ENCODE results near the gene KCNQ5.

The KCNQ5 gene

DNA sequence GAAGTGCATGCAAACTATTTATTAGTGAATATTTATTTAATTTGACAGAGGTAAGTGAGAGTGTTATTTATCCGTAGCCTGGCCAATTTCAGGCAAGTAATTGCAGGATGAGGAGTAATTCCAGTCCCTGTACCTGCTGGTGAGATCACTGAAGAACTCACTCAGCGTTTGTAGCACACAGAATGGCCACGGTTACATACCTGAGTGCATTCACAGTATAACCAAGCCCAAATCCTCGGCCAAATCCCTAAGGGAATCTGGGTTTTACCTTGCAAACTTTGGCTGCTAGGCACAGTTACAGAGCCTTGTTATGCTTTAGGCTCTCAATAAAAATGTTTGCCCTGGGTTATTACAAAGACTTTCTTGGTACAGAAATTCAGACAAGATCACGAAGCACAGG, 93.3 kb downstream of the KCNQ5 start:
- no peak for DNase-seq (ENCODE audit: low read depth)
- TF ChIP-seq, protein P1, sequence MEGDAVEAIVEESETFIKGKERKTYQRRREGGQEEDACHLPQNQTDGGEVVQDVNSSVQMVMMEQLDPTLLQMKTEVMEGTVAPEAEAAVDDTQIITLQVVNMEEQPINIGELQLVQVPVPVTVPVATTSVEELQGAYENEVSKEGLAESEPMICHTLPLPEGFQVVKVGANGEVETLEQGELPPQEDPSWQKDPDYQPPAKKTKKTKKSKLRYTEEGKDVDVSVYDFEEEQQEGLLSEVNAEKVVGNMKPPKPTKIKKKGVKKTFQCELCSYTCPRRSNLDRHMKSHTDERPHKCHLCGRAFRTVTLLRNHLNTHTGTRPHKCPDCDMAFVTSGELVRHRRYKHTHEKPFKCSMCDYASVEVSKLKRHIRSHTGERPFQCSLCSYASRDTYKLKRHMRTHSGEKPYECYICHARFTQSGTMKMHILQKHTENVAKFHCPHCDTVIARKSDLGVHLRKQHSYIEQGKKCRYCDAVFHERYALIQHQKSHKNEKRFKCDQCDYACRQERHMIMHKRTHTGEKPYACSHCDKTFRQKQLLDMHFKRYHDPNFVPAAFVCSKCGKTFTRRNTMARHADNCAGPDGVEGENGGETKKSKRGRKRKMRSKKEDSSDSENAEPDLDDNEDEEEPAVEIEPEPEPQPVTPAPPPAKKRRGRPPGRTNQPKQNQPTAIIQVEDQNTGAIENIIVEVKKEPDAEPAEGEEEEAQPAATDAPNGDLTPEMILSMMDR (IDR thresholded peaks at IDR 0.05; ENCODE audit: control insufficient read depth, extremely low read depth, insufficient read depth): no peak
- H3K4me3 ChIP-seq (ENCODE audit: low read depth, low read length): no peak overlapping the region

DNA sequence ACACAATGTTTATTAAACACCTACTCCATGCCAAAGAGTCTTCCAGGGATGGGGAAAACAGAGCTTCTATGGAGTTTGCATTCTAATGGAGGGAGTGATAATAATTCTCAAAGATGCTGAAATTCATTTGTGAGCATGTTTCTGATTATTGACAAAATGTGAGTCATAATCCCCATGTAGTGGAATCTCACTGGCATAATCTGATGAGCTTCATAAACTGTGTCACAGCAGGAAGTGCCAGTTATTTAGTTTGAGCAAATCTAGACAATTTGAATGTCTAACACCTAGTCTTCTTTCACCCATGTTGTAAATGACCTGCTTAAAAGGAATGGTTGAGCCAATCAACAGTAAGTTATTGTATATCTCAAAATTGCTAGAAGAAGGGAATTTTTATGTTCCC, 95.1 kb downstream of the KCNQ5 start:
- TF ChIP-seq, protein P1 (IDR thresholded peaks at IDR 0.05; ENCODE audit: control insufficient read depth, extremely low read depth, insufficient read depth): no peak
- no peak for DNase-seq (ENCODE audit: low read depth)
- H3K4me3 ChIP-seq (ENCODE audit: low read depth, low read length): no peak overlapping the region

DNA sequence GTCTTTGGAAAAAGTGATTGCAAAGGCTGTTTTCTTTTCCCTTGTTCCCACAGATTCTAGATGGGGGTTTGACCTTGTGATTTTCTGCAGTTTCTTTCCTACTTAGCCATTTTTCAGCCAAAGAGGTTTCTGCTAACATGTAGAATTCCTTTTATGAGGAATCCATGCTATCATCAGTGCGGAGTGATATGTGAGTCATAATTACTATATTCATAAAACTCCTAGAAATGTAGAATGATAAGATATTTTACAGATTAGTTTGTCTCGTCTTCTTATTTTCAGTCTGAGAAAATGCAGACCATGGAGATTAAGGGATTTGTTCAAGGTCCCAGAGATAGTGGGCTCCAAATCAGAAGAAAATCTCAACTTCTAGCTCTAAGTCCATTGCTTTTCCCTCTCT, 98.6 kb downstream of the KCNQ5 start:
- TF ChIP-seq, protein P1 (IDR thresholded peaks at IDR 0.05; ENCODE audit: control insufficient read depth, extremely low read depth, insufficient read depth): no peak
- no peak overlapping the region for H3K4me3 ChIP-seq (ENCODE audit: low read depth, low read length)
- no peak for DNase-seq (ENCODE audit: low read depth)

DNA sequence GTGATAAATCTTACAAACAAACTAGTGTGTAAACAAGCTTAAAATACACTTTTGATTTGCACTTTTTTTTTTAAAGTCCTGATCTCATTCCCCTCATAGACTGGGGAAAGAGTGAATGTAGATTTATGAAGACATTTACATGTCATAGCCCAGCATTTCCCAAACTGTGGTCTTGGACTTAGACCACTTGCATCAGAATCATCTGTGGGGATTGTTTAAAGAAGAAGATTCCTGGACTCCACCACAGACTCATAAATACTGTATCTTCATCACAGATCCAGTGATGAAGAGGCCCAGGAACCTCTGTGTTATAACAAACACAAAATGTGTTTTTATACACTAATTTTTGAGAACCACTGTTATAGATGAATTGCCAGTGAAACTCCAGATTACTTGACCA, 99.5 kb downstream of the KCNQ5 start:
- TF ChIP-seq, protein P1 (IDR thresholded peaks at IDR 0.05; ENCODE audit: control insufficient read depth, extremely low read depth, insufficient read depth): no peak
- H3K4me3 ChIP-seq (ENCODE audit: low read depth, low read length): no peak overlapping the region
- DNase-seq (ENCODE audit: low read depth): no peak

DNA sequence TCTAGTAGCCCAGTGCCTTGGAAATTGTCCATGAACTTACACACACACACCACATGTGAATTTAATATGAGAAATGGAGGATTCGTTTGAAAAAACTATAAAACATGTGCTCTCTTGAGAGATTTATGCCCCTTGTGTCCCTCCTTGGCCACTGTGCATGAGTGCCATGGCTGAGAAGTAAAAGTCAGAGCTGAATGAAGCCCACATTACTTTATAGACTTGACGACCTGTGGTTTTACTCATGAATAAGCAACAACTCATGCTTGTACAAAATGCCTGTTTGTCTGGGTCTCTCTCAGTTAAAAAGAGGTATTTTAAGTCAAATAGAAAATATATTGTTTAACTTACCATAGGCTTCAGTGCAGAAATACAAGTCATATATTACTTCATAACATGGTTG, 102.7 kb downstream of the KCNQ5 start:
- TF ChIP-seq, protein P1 (IDR thresholded peaks at IDR 0.05; ENCODE audit: control insufficient read depth, extremely low read depth, insufficient read depth): no peak
- DNase-seq (ENCODE audit: low read depth): no peak
- no peak overlapping the region for H3K4me3 ChIP-seq (ENCODE audit: low read depth, low read length)

DNA sequence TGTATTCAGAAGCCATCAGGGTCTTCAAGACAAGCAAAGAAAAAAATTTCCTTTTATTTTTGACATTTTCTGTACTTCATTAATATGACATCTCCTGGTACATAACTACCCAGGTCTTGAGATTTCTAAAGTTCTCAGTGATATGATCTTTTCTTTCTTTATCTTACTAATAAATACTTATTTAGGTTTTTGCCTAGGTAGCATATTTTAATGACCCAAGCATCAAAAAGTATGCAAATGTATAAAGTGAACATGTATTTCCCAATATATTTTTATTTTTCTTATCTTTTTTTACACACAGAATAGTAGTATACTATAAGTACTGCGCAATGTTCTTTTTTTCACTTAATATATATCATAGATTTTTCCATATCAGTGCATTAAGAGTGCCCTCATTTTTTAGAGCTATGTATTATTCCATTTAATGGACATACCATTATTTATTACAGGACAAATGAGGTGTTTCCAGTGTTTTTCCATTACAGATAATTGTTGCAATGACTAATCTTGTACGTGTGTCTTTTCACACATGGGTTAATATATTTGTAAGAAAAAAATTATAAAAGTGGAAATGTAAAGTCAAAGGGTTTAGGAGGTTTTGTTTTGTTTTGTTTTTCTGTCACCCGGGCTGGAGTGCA, 107.0 kb downstream of the KCNQ5 start:
- TF ChIP-seq, protein P1 (IDR thresholded peaks at IDR 0.05; ENCODE audit: control insufficient read depth, extremely low read depth, insufficient read depth): no peak
- DNase-seq (ENCODE audit: low read depth): no peak
- H3K4me3 ChIP-seq (ENCODE audit: low read depth, low read length): no peak overlapping the region

DNA sequence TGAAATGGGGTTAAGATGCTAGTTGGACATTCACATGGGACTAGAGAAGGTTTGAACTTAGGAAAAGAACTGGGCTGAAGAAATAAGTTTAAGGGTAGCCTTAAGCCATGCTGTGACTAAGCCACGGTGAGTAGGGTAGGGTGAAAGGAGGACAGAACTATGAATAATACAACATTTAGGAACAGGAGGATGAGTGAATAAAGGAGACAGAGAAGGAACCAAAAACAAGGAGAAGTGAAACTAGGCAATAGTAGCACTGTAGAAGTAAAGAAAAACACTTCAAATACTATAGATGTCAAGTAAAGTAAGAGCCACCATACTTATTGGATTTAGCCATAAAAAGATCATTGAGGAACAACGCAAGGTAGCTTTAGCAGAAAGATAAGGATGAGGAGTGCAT, 111.2 kb downstream of the KCNQ5 start:
- no peak for DNase-seq (ENCODE audit: low read depth)
- TF ChIP-seq, protein P1 (IDR thresholded peaks at IDR 0.05; ENCODE audit: control insufficient read depth, extremely low read depth, insufficient read depth): no peak
- H3K4me3 ChIP-seq (ENCODE audit: low read depth, low read length): no peak overlapping the region
